ENCODE results near the gene LMLN. TPM values are rescaled to one million over a fixed set of nuclear protein-coding genes. Genes with fewer than 3 reads are reported as not detected.
A peak's percentile ranks its signal among the peaks of the same experiment; 100 is the strongest.

LMLN gene
- polyA plus RNA-seq, 3 donors, result 0.41 to 1.3 (median 1.00) TPM

DNA sequence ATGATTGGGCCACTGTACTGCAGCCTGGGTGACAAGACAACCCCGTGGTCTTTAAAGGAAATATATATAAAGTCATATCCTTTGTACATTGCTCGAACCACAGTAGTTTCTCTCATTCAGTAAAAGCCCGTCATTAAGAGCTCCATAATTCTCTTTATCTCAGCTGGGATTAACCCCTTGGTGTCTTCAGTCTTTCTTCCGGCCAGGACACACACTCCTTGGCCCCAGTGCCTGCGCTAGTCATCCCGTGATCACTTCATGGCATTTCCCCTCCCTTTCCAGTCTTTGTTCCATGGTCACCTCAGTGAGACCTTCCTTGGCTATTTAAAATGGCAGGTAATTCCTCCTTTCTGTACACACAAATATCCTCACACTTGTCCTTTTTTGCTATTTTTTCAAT lies 6.7 kb upstream of the LMLN start:
- WGBS (ENCODE audit: insufficient coverage), result 90% methylated on average over 4 of the region's 6 CpGs
- no peaks in the 10 kb centered on the region for H3K27me3 ChIP-seq (ENCODE audit: control insufficient read depth in 2 of 2, insufficient read depth in 2 of 2, low read length in 2 of 2)
- H3K36me3 ChIP-seq (replicated peaks in 1 of 2; ENCODE audit: control insufficient read depth in 1 of 2, insufficient read depth in 2 of 2, low read length in 2 of 2), result peaks cover 49 to 57% of the 10 kb centered on the region in 2 donors
- no peak overlapping the region for H3K27ac ChIP-seq (ENCODE audit: low read depth in 1 of 2, low read length in 2 of 2)
- peaks cover 60% of the 10 kb centered on the region for H4K20me1 ChIP-seq (ENCODE audit: insufficient read depth, low read length)
- no peak overlapping the region for H3K4me3 ChIP-seq (replicated peaks in 1 of 3; ENCODE audit: low read depth in 2 of 3, low read length in 3 of 3)
- Mint-ChIP-seq H3K27me3 (ENCODE audit: low read depth in 3 of 3) (no peaks in the 10 kb centered on the region), H3K27ac (peak overlapping the region in 1 of 7 donors; percentile 59), H3K4me1 (peaks cover 47% of the 10 kb centered on the region), H3K9me3 (no peaks in the 10 kb centered on the region), H3K4me3 (no peak overlapping the region), H3K36me3 (peaks cover 41 to 61% of the 10 kb centered on the region in 2 donors)
- TF ChIP-seq, protein P1, sequence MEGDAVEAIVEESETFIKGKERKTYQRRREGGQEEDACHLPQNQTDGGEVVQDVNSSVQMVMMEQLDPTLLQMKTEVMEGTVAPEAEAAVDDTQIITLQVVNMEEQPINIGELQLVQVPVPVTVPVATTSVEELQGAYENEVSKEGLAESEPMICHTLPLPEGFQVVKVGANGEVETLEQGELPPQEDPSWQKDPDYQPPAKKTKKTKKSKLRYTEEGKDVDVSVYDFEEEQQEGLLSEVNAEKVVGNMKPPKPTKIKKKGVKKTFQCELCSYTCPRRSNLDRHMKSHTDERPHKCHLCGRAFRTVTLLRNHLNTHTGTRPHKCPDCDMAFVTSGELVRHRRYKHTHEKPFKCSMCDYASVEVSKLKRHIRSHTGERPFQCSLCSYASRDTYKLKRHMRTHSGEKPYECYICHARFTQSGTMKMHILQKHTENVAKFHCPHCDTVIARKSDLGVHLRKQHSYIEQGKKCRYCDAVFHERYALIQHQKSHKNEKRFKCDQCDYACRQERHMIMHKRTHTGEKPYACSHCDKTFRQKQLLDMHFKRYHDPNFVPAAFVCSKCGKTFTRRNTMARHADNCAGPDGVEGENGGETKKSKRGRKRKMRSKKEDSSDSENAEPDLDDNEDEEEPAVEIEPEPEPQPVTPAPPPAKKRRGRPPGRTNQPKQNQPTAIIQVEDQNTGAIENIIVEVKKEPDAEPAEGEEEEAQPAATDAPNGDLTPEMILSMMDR (IDR thresholded peaks at IDR 0.05), result no peak
- intact Hi-C loops (cut with micrococcal nuclease), result no loop called here
- peaks cover 38 to 51% of the 10 kb centered on the region in 2 donors for H3K4me1 ChIP-seq (ENCODE audit: control insufficient read depth in 1 of 2, insufficient read depth in 2 of 2, low read length in 2 of 2)
- H3K9ac ChIP-seq (ENCODE audit: insufficient read depth, low read length, poor library complexity, severe bottlenecking), result no peak overlapping the region
- no peak overlapping the region for H3K4me2 ChIP-seq (replicated peaks; ENCODE audit: extremely low read depth, low read length, poor library complexity, severe bottlenecking)
- no peaks in the 10 kb centered on the region for H3K9me3 ChIP-seq (replicated peaks in 1 of 2; ENCODE audit: control insufficient read depth in 1 of 2, insufficient read depth in 1 of 2, low read length in 2 of 2)
- DNase-seq, result no peak
- no peak overlapping the region for H2AFZ ChIP-seq (ENCODE audit: insufficient read depth, low read depth, low read length, poor library complexity, severe bottlenecking)
- peaks cover 53% of the 10 kb centered on the region for H3K79me2 ChIP-seq (ENCODE audit: insufficient read depth, low read length)

DNA sequence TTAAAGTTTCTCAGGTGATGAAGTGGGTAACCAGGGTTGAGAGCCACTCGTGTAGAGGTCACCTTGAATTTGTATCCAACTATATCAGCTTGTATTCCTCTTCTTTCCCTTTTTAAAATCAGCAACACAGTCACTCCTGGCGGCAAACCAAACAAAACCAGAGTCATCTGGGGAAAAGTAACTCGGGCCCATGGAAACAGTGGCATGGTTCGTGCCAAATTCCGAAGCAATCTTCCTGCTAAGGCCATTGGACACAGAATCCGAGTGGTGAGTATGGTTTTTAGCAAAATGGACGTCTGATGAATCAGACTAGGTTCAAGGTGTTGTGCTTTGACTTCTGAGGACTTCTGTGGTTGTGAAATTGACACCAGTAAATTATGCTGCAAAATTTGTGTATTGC lies 6.1 kb upstream of the LMLN start:
- H3K36me3 ChIP-seq (replicated peaks in 1 of 2; ENCODE audit: control insufficient read depth in 1 of 2, insufficient read depth in 2 of 2, low read length in 2 of 2), result peaks cover 49 to 57% of the 10 kb centered on the region in 2 donors
- no peak overlapping the region for H3K4me3 ChIP-seq (replicated peaks in 1 of 3; ENCODE audit: low read depth in 2 of 3, low read length in 3 of 3)
- Mint-ChIP-seq H3K27me3 (ENCODE audit: low read depth in 3 of 3) (no peaks in the 10 kb centered on the region), H3K4me3 (no peak overlapping the region), H3K27ac (peak overlapping the region in 1 of 7 donors; percentile 39), H3K9me3 (no peaks in the 10 kb centered on the region), H3K4me1 (peaks cover 53% of the 10 kb centered on the region), H3K36me3 (peaks cover 41 to 62% of the 10 kb centered on the region in 2 donors)
- H3K4me2 ChIP-seq (replicated peaks; ENCODE audit: extremely low read depth, low read length, poor library complexity, severe bottlenecking), result no peak overlapping the region
- H2AFZ ChIP-seq (ENCODE audit: insufficient read depth, low read depth, low read length, poor library complexity, severe bottlenecking), result no peak overlapping the region
- WGBS (ENCODE audit: insufficient coverage), result 86% methylated on average over 5 of the region's 7 CpGs
- H3K79me2 ChIP-seq (ENCODE audit: insufficient read depth, low read length), result peaks cover 55% of the 10 kb centered on the region
- no peak for DNase-seq
- peaks cover 43 to 56% of the 10 kb centered on the region in 2 donors for H3K4me1 ChIP-seq (ENCODE audit: control insufficient read depth in 1 of 2, insufficient read depth in 2 of 2, low read length in 2 of 2)
- no peaks in the 10 kb centered on the region for H3K9me3 ChIP-seq (replicated peaks in 1 of 2; ENCODE audit: control insufficient read depth in 1 of 2, insufficient read depth in 1 of 2, low read length in 2 of 2)
- no peaks in the 10 kb centered on the region for H3K27me3 ChIP-seq (ENCODE audit: control insufficient read depth in 2 of 2, insufficient read depth in 2 of 2, low read length in 2 of 2)
- peaks cover 60% of the 10 kb centered on the region for H4K20me1 ChIP-seq (ENCODE audit: insufficient read depth, low read length)
- TF ChIP-seq, protein P1 (IDR thresholded peaks at IDR 0.05), result no peak
- H3K27ac ChIP-seq (ENCODE audit: low read depth in 1 of 2, low read length in 2 of 2), result no peak overlapping the region
- no peak overlapping the region for H3K9ac ChIP-seq (ENCODE audit: insufficient read depth, low read length, poor library complexity, severe bottlenecking)
- intact Hi-C loops (cut with micrococcal nuclease), result no loop called here
